K562 (cell line): ENCODE results near the gene HOXA2. TPM values are rescaled to one million over a fixed set of nuclear protein-coding genes. Genes with fewer than 3 reads are reported as not detected.
A peak's percentile ranks its signal among the peaks of the same experiment; 100 is the strongest.

ENCODE experiments used
- ATAC-seq: fragments of 200-7000 bp; cut with Tn5 transposase; 3 replicates; pipeline ENCODE4 v1.9.1; 2020; ENCODE audit warnings: moderate library complexity
- Bru-seq: library from RNA; stranded (reverse); fragments of 400-500 nt; gene quantifications from one replicate; lab custom pipeline; 2021; lab: Mats Ljungman, UMichigan
- BruChase-seq, 2 experiments: library from RNA; stranded (reverse); fragments of 400-500 nt; gene quantifications; one replicate each; lab custom pipeline; 2021; lab: Mats Ljungman, UMichigan
- BruUV-seq: library from RNA; stranded (reverse); fragments of 400-500 nt; replicated peaks from 2 replicates; lab custom pipeline; 2021; lab: Mats Ljungman, UMichigan
- CTCF ChIA-PET: fragments of 300-600 bp; formaldehyde crosslinking; extraction: SDS; loops from one replicate; lab custom pipeline; 2021; ENCODE audit warnings: low intra/inter-chr PET ratio; lab: Yijun Ruan, JAX
- POLR2A ChIA-PET: fragments of 300-600, 350-650 bp; sonication (Branson Sonifier 250); formaldehyde crosslinking; extraction: SDS; loops from one replicate; lab custom pipeline; 2021; ENCODE audit warnings: antibody characterized with exemption, inconsistent platforms; lab: Yijun Ruan, JAX
- DNase-seq, 4 experiments: peaks; one replicate each; pipeline versions ENCODE4 v3.0.0 to v3.0.0-alpha.2; 2011 to 2018; ENCODE audit warnings: low spot score in 3 of 4, mixed read lengths in 3 of 4; ENCODE audit errors: extremely low read depth in 1 of 4
- FAIRE-seq: peaks from 2 replicates; lab custom pipeline; 2011; peaks lifted over from hg19 to GRCh38; lab: Jason Lieb, UNC
- H2AFZ ChIP-seq: 2 replicates; pipeline ENCODE4 v1.6.0; 2011; ENCODE audit warnings: low read depth, low read length, control low read depth, inconsistent platforms
- H3K27ac ChIP-seq: fragments of 200-600 bp; 3 replicates; pipeline ENCODE4 v1.8.0; 2011; ENCODE audit warnings: low read depth, mild to moderate bottlenecking, control low read depth, inconsistent platforms, low read length, moderate library complexity, mixed read lengths; ENCODE audit errors: extremely low read depth
- H3K27me3 ChIP-seq, 2 experiments: fragments of 300-600 bp in 1 of 2; 2 replicates in 1 of 2; 3 replicates in 1 of 2; pipeline versions ENCODE4 v1.6.0 to v1.8.0; 2011; ENCODE audit warnings: inconsistent platforms in 2 of 2, low read length in 2 of 2, mild to moderate bottlenecking in 1 of 2, mixed read lengths in 1 of 2, moderate library complexity in 1 of 2; ENCODE audit not compliant: control insufficient read depth in 2 of 2, insufficient read depth in 2 of 2
- H3K36me3 ChIP-seq: fragments of 300-600 bp; 3 replicates; pipeline ENCODE4 v1.8.0; 2011; ENCODE audit warnings: mild to moderate bottlenecking, low read length, inconsistent platforms; ENCODE audit not compliant: control insufficient read depth, insufficient read depth
- H3K4me1 ChIP-seq, 2 experiments: fragments of 200-600 bp in 1 of 2; replicated peaks in 1 of 2; 2 replicates in 1 of 2; 3 replicates in 1 of 2; pipeline versions ENCODE4 v1.5.1 to v1.8.0; 2011; ENCODE audit warnings: inconsistent platforms in 2 of 2, low read length in 2 of 2, mild to moderate bottlenecking in 1 of 2, mixed read lengths in 1 of 2, moderate library complexity in 1 of 2; ENCODE audit not compliant: control insufficient read depth in 2 of 2, insufficient read depth in 2 of 2
- H3K4me2 ChIP-seq: 2 replicates; pipeline ENCODE4 v1.6.1; 2011; ENCODE audit warnings: low read length, control low read depth, inconsistent platforms, mixed read lengths; ENCODE audit not compliant: insufficient read depth
- H3K4me3 ChIP-seq: fragments of 200-600 bp; sonication (generic), shearing (Covaris generic); 2 replicates; pipeline ENCODE4 v1.5.1; 2016; ENCODE audit warnings: control low read depth, inconsistent platforms
- H3K79me2 ChIP-seq: fragments of 200-600 bp; 3 replicates; pipeline ENCODE4 v1.8.0; 2011; ENCODE audit warnings: low read length, inconsistent platforms; ENCODE audit not compliant: control insufficient read depth, insufficient read depth
- H3K9ac ChIP-seq, 2 experiments: 2 replicates each; pipeline versions ENCODE4 v1.6.0 to v1.6.1; 2011; ENCODE audit warnings: low read depth in 2 of 2, low read length in 2 of 2, control low read depth in 1 of 2, inconsistent platforms in 1 of 2, mild to moderate bottlenecking in 1 of 2, mixed read lengths in 1 of 2; ENCODE audit not compliant: insufficient read depth in 1 of 2
- H3K9me1 ChIP-seq: one replicate; pipeline ENCODE4 v1.6.0; 2011; ENCODE audit warnings: inconsistent platforms, mild to moderate bottlenecking, low read length, moderate library complexity; ENCODE audit not compliant: control insufficient read depth, insufficient read depth
- H3K9me3 ChIP-seq: replicated peaks from 2 replicates; pipeline ENCODE4 v1.5.1; 2011; ENCODE audit warnings: low read depth, low read length, inconsistent platforms; ENCODE audit not compliant: control insufficient read depth, insufficient read depth
- H4K20me1 ChIP-seq: replicated peaks from 2 replicates; pipeline ENCODE4 v1.6.1; 2011; ENCODE audit warnings: low read length, inconsistent platforms, mixed read lengths; ENCODE audit not compliant: control insufficient read depth, insufficient read depth
- ARHGAP35 ChIP-seq: fragments of 450-650 bp; IDR thresholded peaks from 2 replicates; pipeline ENCODE4 v1.6.1; 2018; ENCODE audit not compliant: partially characterized antibody
- EGR1 ChIP-seq: fragments of 450-650 bp; conservative IDR thresholded peaks from 2 replicates; pipeline ENCODE4 v1.6.1; 2017; ENCODE audit warnings: mild to moderate bottlenecking
- HLTF ChIP-seq: fragments of 450-650 bp; IDR thresholded peaks from 2 replicates; pipeline ENCODE4 v1.6.1; 2016
- MED1 ChIP-seq: sonication (generic); formaldehyde crosslinking; IDR thresholded peaks from 2 replicates; pipeline ENCODE4 v1.8.1; 2023; ENCODE audit warnings: missing genetic modification reagents, borderline replicate concordance
- MEIS2 ChIP-seq: fragments of 450-650 bp; IDR thresholded peaks from 2 replicates; pipeline ENCODE4 v1.6.1; 2014; ENCODE audit warnings: mild to moderate bottlenecking; ENCODE audit not compliant: partially characterized antibody
- TAF1 ChIP-seq: IDR thresholded peaks from 2 replicates; pipeline ENCODE4 v1.6.1; 2011; ENCODE audit warnings: mild to moderate bottlenecking, low read length, moderate library complexity; ENCODE audit not compliant: insufficient read depth, control insufficient read depth, severe bottlenecking; ENCODE audit errors: extremely low read depth
- TAF9B ChIP-seq: fragments of 450-650 bp; IDR thresholded peaks from 2 replicates; pipeline ENCODE4 v1.6.1; 2018; ENCODE audit warnings: mild to moderate bottlenecking; ENCODE audit not compliant: partially characterized antibody
- ZNF140 ChIP-seq: fragments of 250-450 bp; sonication (Bioruptor Pico); IDR thresholded peaks from 2 replicates; pipeline ENCODE4 v1.8.0; 2021; ENCODE audit warnings: moderate library complexity, mild to moderate bottlenecking, inconsistent platforms
- ZNF165 ChIP-seq: fragments of 250-450 bp; sonication (Bioruptor Pico); IDR thresholded peaks from 2 replicates; pipeline ENCODE4 v1.4.0; 2020; ENCODE audit warnings: borderline replicate concordance
- ZNF512 ChIP-seq: IDR thresholded peaks from 2 replicates; pipeline ENCODE4 v1.6.1; 2016; ENCODE audit warnings: missing genetic modification characterization, missing compliant biosample characterization
- WGBS: fragments of 100-300 bp; shearing (Covaris generic); methylation state at CpG from one replicate; pipeline ENCODE4 v1.1.6; 2016; ENCODE audit warnings: low coverage, mixed read lengths; ENCODE audit not compliant: insufficient coverage; ENCODE audit errors: missing lambda C conversion rate; 5-methylcytosine and 5-hydroxymethylcytosine counted together
- in situ Hi-C: fragments of 300-500 bp; cut with MboI; formaldehyde crosslinking; loops from 4 replicates; pipeline ENCODE4 v1.15.0; 2018; ENCODE audit warnings: inconsistent platforms, mixed read lengths
- intact Hi-C: fragments of 100-400 bp; cut with micrococcal nuclease; formaldehyde crosslinking; loops from 2 replicates; pipeline ENCODE4 v1.14.2; 2022
- long read RNA-seq, 3 experiments: library from polyadenylated mRNA in 2 of 3; library from RNA in 1 of 3; unstranded in 2 of 3; stranded (forward) in 1 of 3; transcript quantifications; one replicate each; pipeline ENCODE4 v2.0.0, GENCODE V29; 2019 to 2022
- polyA minus RNA-seq, 3 experiments: library from RNA; depleted of rRNA, polyadenylated mRNA; stranded (reverse); fragments of >200 nt; gene quantifications; 2 replicates each; pipeline ENCODE4 v1.2.3, GENCODE V29; 2011
- polyA plus RNA-seq, 8 experiments: library from polyadenylated mRNA; depleted of rRNA in 4 of 8; stranded (reverse) in 5 of 8; unstranded in 3 of 8; fragments of >200 nt; fragmentation: Nextera tagmentation in 2 of 8; fragmentation: Illumina TruSeq in 1 of 8; extraction: Ambion mirVana in 2 of 8; extraction: Trizol in 1 of 8; gene quantifications; 2 replicates each; pipeline versions ENCODE4 v1.2.1 to v1.2.3, GENCODE V29; 2011 to 2014; ENCODE audit warnings: inconsistent platforms in 1 of 8, missing spikeins in 1 of 8
- total RNA-seq, 7 experiments: library from RNA; depleted of rRNA in 6 of 7; stranded (reverse); fragments of >200 nt in 6 of 7; fragmentation: Illumina TruSeq in 2 of 7; extraction: Trizol in 2 of 7; gene quantifications; 2 replicates each; pipeline versions ENCODE4 v1.2.1 to v1.2.3, GENCODE V29; 2011 to 2021; ENCODE audit warnings: low replicate concordance in 1 of 7
- TF ChIP-seq, protein P1 (sequence below): sonication (generic); formaldehyde crosslinking; IDR thresholded peaks from 2 replicates; pipeline ENCODE4 v1.8.1; 2022; ENCODE audit warnings: missing genetic modification reagents

Gene HOXA2
- not detected in 2 replicates for total RNA-seq (2011; cell fraction: chromatin; rRNA removed; ENCODE audit: low replicate concordance)
- not detected in 2 replicates for total RNA-seq (2011; cell fraction: nucleolus; rRNA removed)
- not detected in 2 replicates for total RNA-seq (2011; cell fraction: nucleoplasm; rRNA removed)
- total RNA-seq (2014; rRNA removed) (not detected in 2 replicates), total RNA-seq (2014; rRNA removed; fragmentation: Illumina TruSeq; extraction: Trizol) (not detected in 2 replicates), total RNA-seq (2015; rRNA removed; fragmentation: Illumina TruSeq; extraction: Trizol) (not detected in 2 replicates), total RNA-seq (2021) (not detected in 2 replicates), polyA plus RNA-seq (2011; rRNA removed) (0.04 TPM in 1 of 2 replicates, not detected in the other), polyA plus RNA-seq (2014; fragmentation: Illumina TruSeq; extraction: Trizol) (not detected in 2 replicates), polyA plus RNA-seq (2014; fragmentation: Nextera tagmentation; extraction: Ambion mirVana) (not detected), polyA plus RNA-seq (2014; rRNA removed) (not detected in 2 replicates), polyA minus RNA-seq (2011; rRNA and poly(A)+ RNA removed) (not detected in 2 replicates), Bru-seq, nascent RNA (percentile 18 among the genes with signal in this experiment), BruChase-seq, experiment 1, labeled RNA remaining after a 2-hour chase (not detected), BruChase-seq, experiment 2, labeled RNA remaining after a 6-hour chase (percentile 19 among the genes with signal in this experiment)
- not detected in 2 replicates for polyA plus RNA-seq (2011; cell fraction: cytosol; rRNA removed)
- 0.37 TPM in 1 of 2 replicates, not detected in the other for polyA plus RNA-seq (2011; cell fraction: nucleus; rRNA removed)
- not detected in 2 replicates for polyA plus RNA-seq (2012)
- not detected in 2 replicates for polyA minus RNA-seq (2011; cell fraction: cytosol; rRNA and poly(A)+ RNA removed)
- polyA minus RNA-seq (2011; cell fraction: nucleus; rRNA and poly(A)+ RNA removed): not detected in 2 replicates
- long read RNA-seq, experiment 1: 0 reads
- long read RNA-seq, experiment 2: 0 reads
- long read RNA-seq, experiment 3: 0 reads

DNA sequence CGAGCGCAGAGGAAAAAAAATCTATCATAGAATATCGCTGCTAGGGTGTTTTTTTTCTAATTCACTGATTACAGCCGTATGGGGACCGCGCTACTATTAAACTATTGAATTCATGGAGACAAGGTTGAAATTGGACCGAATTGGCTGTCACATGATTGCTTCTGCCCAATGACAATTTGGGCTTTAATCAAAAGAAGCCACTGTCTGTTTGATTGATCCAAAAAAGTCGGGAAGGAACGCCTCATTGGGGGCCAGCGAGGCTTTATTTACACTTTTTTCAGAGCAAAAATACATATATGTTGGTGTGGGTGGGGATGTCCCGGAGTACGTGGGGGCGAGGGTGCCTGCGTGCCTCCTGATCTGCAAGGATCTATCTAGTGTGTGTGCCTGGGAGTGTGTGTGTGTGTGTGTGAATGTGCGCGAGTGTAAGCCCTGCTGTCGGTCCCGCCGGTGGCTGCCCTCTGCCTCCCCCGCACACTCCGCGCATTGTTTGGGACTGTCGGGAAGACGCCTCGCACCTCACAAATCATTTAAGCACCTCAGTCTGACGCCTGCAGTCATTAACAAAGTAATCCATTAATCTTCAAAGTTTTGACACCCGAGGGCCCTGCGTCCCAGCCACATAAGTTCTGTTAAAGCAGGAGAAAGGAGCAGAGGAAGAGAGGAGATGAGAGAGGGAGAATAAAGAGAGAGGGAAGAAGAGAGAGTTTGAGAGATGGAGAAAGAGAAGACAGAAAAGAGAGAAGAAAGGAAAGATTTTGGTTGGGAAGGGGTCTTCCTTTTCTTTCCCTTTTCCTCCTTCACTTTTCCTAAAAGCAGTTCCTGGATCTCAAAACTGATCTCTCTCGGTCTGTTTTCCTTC, at the start of gene HOXA2:
Gene HOXA2 (minus strand): TSS at position 103 of the 862 bp plus-strand sequence. CDS start 183 bp downstream, outside the sequence.
- no peak within 1 kb of the TSS for H2AFZ ChIP-seq
- POLR2A ChIA-PET: no interaction called here
- no peak within 1 kb of the TSS for H3K4me3 ChIP-seq
- TF ChIP-seq EGR1: no peak
- no peak for TF ChIP-seq HLTF
- no peak for TF ChIP-seq ZNF140 (CRISPR knock-in tag)
- no peak for TF ChIP-seq MED1 (CRISPR knock-in tag)
- TF ChIP-seq TAF1: no peak
- no peak for TF ChIP-seq TAF9B
- TF ChIP-seq ZNF165 (CRISPR knock-in tag): no peak
- TF ChIP-seq MEIS2: peak; percentile 29
- TF ChIP-seq ARHGAP35: no peak
- TF ChIP-seq, protein P1, sequence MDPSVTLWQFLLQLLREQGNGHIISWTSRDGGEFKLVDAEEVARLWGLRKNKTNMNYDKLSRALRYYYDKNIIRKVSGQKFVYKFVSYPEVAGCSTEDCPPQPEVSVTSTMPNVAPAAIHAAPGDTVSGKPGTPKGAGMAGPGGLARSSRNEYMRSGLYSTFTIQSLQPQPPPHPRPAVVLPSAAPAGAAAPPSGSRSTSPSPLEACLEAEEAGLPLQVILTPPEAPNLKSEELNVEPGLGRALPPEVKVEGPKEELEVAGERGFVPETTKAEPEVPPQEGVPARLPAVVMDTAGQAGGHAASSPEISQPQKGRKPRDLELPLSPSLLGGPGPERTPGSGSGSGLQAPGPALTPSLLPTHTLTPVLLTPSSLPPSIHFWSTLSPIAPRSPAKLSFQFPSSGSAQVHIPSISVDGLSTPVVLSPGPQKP (CRISPR knock-in tag): no peak
- TF ChIP-seq ZNF512: peak; percentile 60

More for the DNA sequence above, at the start of gene HOXA2:
- Histone ChIP-seq H3K27me3 (peaks cover 73 to 75% of the 10 kb centered on the region in 2 experiments), H3K4me1 (peaks cover 0 to 6% of the 10 kb centered on the region in 2 experiments; a peak in 1 of 5 replicates), H3K4me2 (no peak within 1 kb of the TSS), H3K9me3 (no peaks in the 10 kb centered on the region), H4K20me1 (no peaks in the 10 kb centered on the region), H3K79me2 (no peaks in the 10 kb centered on the region), H3K9me1 (no peaks in the 10 kb centered on the region), H3K27ac (no peak within 1 kb of the TSS), H3K9ac (no peak within 1 kb of the TSS), H3K36me3 (no peaks in the 10 kb centered on the region)
- ATAC-seq (no peak), DNase-seq (no peak), FAIRE-seq (no peak)
- BruUV-seq: no TSS peak
- WGBS: 9% methylated on average over 26 of the region's 29 CpGs
- CTCF ChIA-PET: no interaction called here
- in situ Hi-C loops (no loop called here), intact Hi-C loops (no loop called here)
